H9 (cell line): ENCODE results near the gene GASK1B. TPM values are rescaled to one million over a fixed set of nuclear protein-coding genes. Genes with fewer than 3 reads are reported as not detected.

Experiments used
- DNase-seq: peaks from one replicate; pipeline ENCODE4 v3.0.0-alpha.2; 2017
- H2AFZ ChIP-seq: one replicate; pipeline ENCODE4 v1.6.1; 2013; ENCODE audit warnings: mild to moderate bottlenecking, low read length, control low read depth, moderate library complexity
- H2AK5ac ChIP-seq: 2 replicates; pipeline ENCODE4 v1.6.1; 2013; ENCODE audit warnings: low read length, control low read depth, mixed read lengths; ENCODE audit not compliant: insufficient read length
- H2BK120ac ChIP-seq: one replicate; pipeline ENCODE4 v1.6.1; 2013; ENCODE audit warnings: low read depth, mild to moderate bottlenecking, low read length, control low read depth, inconsistent platforms; ENCODE audit not compliant: poor library complexity, severe bottlenecking
- H2BK12ac ChIP-seq: 2 replicates; pipeline ENCODE4 v1.6.1; 2013; ENCODE audit warnings: low read length, control low read depth, mixed read lengths, low read depth; ENCODE audit not compliant: insufficient read length
- H2BK15ac ChIP-seq: 2 replicates; pipeline ENCODE4 v1.6.1; 2013; ENCODE audit warnings: low read depth, low read length, control low read depth
- H2BK20ac ChIP-seq: one replicate; pipeline ENCODE4 v1.6.1; 2013; ENCODE audit warnings: low read depth, mild to moderate bottlenecking, low read length, control low read depth, inconsistent platforms; ENCODE audit not compliant: poor library complexity, severe bottlenecking
- H2BK5ac ChIP-seq: 2 replicates; pipeline ENCODE4 v1.6.1; 2013; ENCODE audit warnings: low read length, control low read depth, mixed read lengths; ENCODE audit not compliant: insufficient read length
- H3K14ac ChIP-seq: 2 replicates; pipeline ENCODE4 v1.6.1; 2013; ENCODE audit warnings: low read length, control low read depth; ENCODE audit not compliant: insufficient read depth
- H3K18ac ChIP-seq: 2 replicates; pipeline ENCODE4 v1.6.1; 2013; ENCODE audit warnings: low read depth, mild to moderate bottlenecking, mixed read lengths, low read length, control low read depth; ENCODE audit not compliant: insufficient read length
- H3K23ac ChIP-seq: 2 replicates; pipeline ENCODE4 v1.6.1; 2013; ENCODE audit warnings: low read length, control low read depth, mixed read lengths, low read depth; ENCODE audit not compliant: insufficient read length
- H3K23me2 ChIP-seq: 2 replicates; pipeline ENCODE4 v1.6.1; 2013; ENCODE audit warnings: low read depth, mild to moderate bottlenecking, mixed read lengths, low read length, control low read depth; ENCODE audit not compliant: insufficient read length, poor library complexity, severe bottlenecking
- H3K27ac ChIP-seq: 2 replicates; pipeline ENCODE4 v1.5.1; 2013; ENCODE audit warnings: low read length, control low read depth, mixed read lengths, low read depth; ENCODE audit not compliant: insufficient read length
- H3K27me3 ChIP-seq: 2 replicates; pipeline ENCODE4 v1.6.1; 2013; ENCODE audit warnings: low read length, control low read depth, inconsistent platforms; ENCODE audit not compliant: insufficient read depth
- H3K4ac ChIP-seq: 2 replicates; pipeline ENCODE4 v1.6.1; 2013; ENCODE audit warnings: low read depth, mild to moderate bottlenecking, control low read depth, inconsistent platforms, low read length, moderate library complexity
- H3K4me1 ChIP-seq: 2 replicates; pipeline ENCODE4 v1.6.1; 2013; ENCODE audit warnings: low read length, control low read depth, inconsistent platforms; ENCODE audit not compliant: insufficient read depth
- H3K4me2 ChIP-seq: 2 replicates; pipeline ENCODE4 v1.6.1; 2013; ENCODE audit warnings: low read length, control low read depth, mixed read lengths; ENCODE audit not compliant: insufficient read length, insufficient read depth
- H3K56ac ChIP-seq: 2 replicates; pipeline ENCODE4 v1.6.1; 2013; ENCODE audit warnings: low read depth, mild to moderate bottlenecking, mixed read lengths, low read length, control low read depth; ENCODE audit not compliant: insufficient read length
- H3K79me1 ChIP-seq: 2 replicates; pipeline ENCODE4 v1.6.1; 2013; ENCODE audit warnings: low read depth, mild to moderate bottlenecking, moderate library complexity, low read length, control low read depth, inconsistent platforms; ENCODE audit not compliant: insufficient read depth, poor library complexity, severe bottlenecking
- H3K79me2 ChIP-seq: 2 replicates; pipeline ENCODE4 v1.6.1; 2013; ENCODE audit warnings: low read length, control low read depth, inconsistent platforms; ENCODE audit not compliant: insufficient read depth
- H3K9ac ChIP-seq: 2 replicates; pipeline ENCODE4 v1.6.1; 2013; ENCODE audit warnings: low read length, control low read depth, mixed read lengths; ENCODE audit not compliant: insufficient read length; ENCODE audit errors: extremely low read depth
- H3K9me3 ChIP-seq: one replicate; pipeline ENCODE4 v1.6.1; 2013; ENCODE audit warnings: low read depth, low read length, inconsistent platforms; ENCODE audit not compliant: control insufficient read depth
- H3T11ph ChIP-seq: one replicate; pipeline ENCODE4 v1.6.1; 2013; ENCODE audit warnings: mild to moderate bottlenecking, low read length, control low read depth, inconsistent platforms
- H4K20me1 ChIP-seq: one replicate; pipeline ENCODE4 v1.6.1; 2013; ENCODE audit not compliant: control insufficient read depth, insufficient read length, insufficient read depth
- H4K5ac ChIP-seq: 2 replicates; pipeline ENCODE4 v1.6.1; 2013; ENCODE audit warnings: low read depth, mild to moderate bottlenecking, mixed read lengths, low read length, control low read depth; ENCODE audit not compliant: insufficient read length
- H4K8ac ChIP-seq: replicated peaks from 2 replicates; pipeline ENCODE4 v1.6.1; 2013; ENCODE audit warnings: low read length, control low read depth, mixed read lengths, low read depth; ENCODE audit not compliant: insufficient read length
- H4K91ac ChIP-seq: 2 replicates; pipeline ENCODE4 v1.6.1; 2013; ENCODE audit warnings: low read depth, mild to moderate bottlenecking, moderate library complexity, mixed read lengths, low read length, control low read depth; ENCODE audit not compliant: insufficient read length
- H3K27ac Mint-ChIP-seq, 3 experiments: 2 replicates in 2 of 3; 3 replicates in 1 of 3; pipeline ENCODE4 v1.8.0; 2020 to 2021; ENCODE audit warnings: mixed read lengths in 3 of 3, mild to moderate bottlenecking in 1 of 3, moderate library complexity in 1 of 3
- H3K27me3 Mint-ChIP-seq: 2 replicates; pipeline ENCODE4 v1.8.0; 2021; ENCODE audit warnings: low read depth, mild to moderate bottlenecking, moderate library complexity, mixed read lengths
- H3K36me3 Mint-ChIP-seq, 3 experiments: 2 replicates in 2 of 3; 3 replicates in 1 of 3; pipeline ENCODE4 v1.8.0; 2020 to 2021; ENCODE audit warnings: low read depth in 3 of 3, mixed read lengths in 3 of 3; ENCODE audit not compliant: insufficient read depth in 1 of 3
- H3K4me1 Mint-ChIP-seq, 2 experiments: 2 replicates each; pipeline ENCODE4 v1.8.0; 2020; ENCODE audit warnings: mixed read lengths in 2 of 2
- H3K4me3 Mint-ChIP-seq, 2 experiments: 2 replicates in 1 of 2; 3 replicates in 1 of 2; pipeline ENCODE4 v1.8.0; 2020 to 2021; ENCODE audit warnings: mild to moderate bottlenecking in 2 of 2, mixed read lengths in 2 of 2, moderate library complexity in 1 of 2
- H3K9me3 Mint-ChIP-seq, 2 experiments: 2 replicates in 1 of 2; 3 replicates in 1 of 2; pipeline ENCODE4 v1.8.0; 2020; ENCODE audit warnings: mild to moderate bottlenecking in 2 of 2, mixed read lengths in 2 of 2, moderate library complexity in 1 of 2
- CTCF ChIP-seq: fragments of 200-600 bp; sonication (generic); conservative IDR thresholded peaks from 3 replicates; pipeline ENCODE4 v1.8.0; 2021; ENCODE audit warnings: antibody characterized with exemption, mild to moderate bottlenecking
- WGBS: extraction: QIAGEN DNeasy Blood & Tissue Kit; methylation state at CpG from one replicate; pipeline ENCODE4 v1.1.7; 2013; ENCODE audit warnings: missing lambda C conversion rate, low lambda C conversion rate, mixed read lengths; ENCODE audit not compliant: insufficient read length; ENCODE audit errors: extremely low coverage; 5-methylcytosine and 5-hydroxymethylcytosine counted together
- total RNA-seq: library from RNA; stranded (reverse); gene quantifications from 2 replicates; pipeline ENCODE4 v1.2.1, GENCODE V29; 2021

GASK1B gene
- total RNA-seq, 1 experiment from 2014 or later = not detected

GRCh38 chr4:158169506-158169905 lies 3.3 kb downstream of the GASK1B start:
- no peak overlapping the region for H2BK20ac ChIP-seq
- Mint-ChIP-seq H3K4me1 (peaks cover 10 to 13% of the 10 kb centered on the region in 2 experiments), H3K9me3 (no peaks in the 10 kb centered on the region), H3K36me3 (no peaks in the 10 kb centered on the region), H3K27ac (no peak overlapping the region), H3K4me3 (no peak overlapping the region), H3K27me3 (no peaks in the 10 kb centered on the region)
- H2BK15ac ChIP-seq = no peak overlapping the region
- no peaks in the 10 kb centered on the region for H3K27me3 ChIP-seq
- no peak overlapping the region for H3K9ac ChIP-seq
- no peak overlapping the region for H3K14ac ChIP-seq
- no CpG with 5 or more reads among the region's 3 CpGs for WGBS
- no peaks in the 10 kb centered on the region for H4K20me1 ChIP-seq
- H3K9me3 ChIP-seq = no peaks in the 10 kb centered on the region
- H2AFZ ChIP-seq = no peak overlapping the region
- no peak overlapping the region for H3K27ac ChIP-seq
- H3K4me2 ChIP-seq = no peak overlapping the region
- no peak overlapping the region for H2AK5ac ChIP-seq
- no peak overlapping the region for H3K23ac ChIP-seq
- H4K91ac ChIP-seq = no peak overlapping the region
- no peak overlapping the region for H2BK12ac ChIP-seq
- H4K8ac ChIP-seq = no peak overlapping the region
- no peaks in the 10 kb centered on the region for H3K79me2 ChIP-seq
- no peak overlapping the region for H3K18ac ChIP-seq
- H3K56ac ChIP-seq = no peak overlapping the region
- no peaks in the 10 kb centered on the region for H3K23me2 ChIP-seq
- H3K79me1 ChIP-seq = no peaks in the 10 kb centered on the region
- H4K5ac ChIP-seq = no peak overlapping the region
- no peak for DNase-seq
- no peak overlapping the region for H3K4ac ChIP-seq
- H2BK120ac ChIP-seq = no peak overlapping the region
- TF ChIP-seq CTCF = no peak
- H3T11ph ChIP-seq = no peak overlapping the region
- H3K4me1 ChIP-seq = no peaks in the 10 kb centered on the region
- no peak overlapping the region for H2BK5ac ChIP-seq
